GM23248 (cell line): Measurements from ENCODE around the gene CRACDL.

Experiments
- EZH2 ChIP-seq: fragments of 200-600 bp; sonication (generic); IDR thresholded peaks from 2 replicates; pipeline ENCODE4 v1.6.1; 2018; ENCODE audit warnings: antibody characterized with exemption, mild to moderate bottlenecking; ENCODE audit not compliant: insufficient read depth, poor library complexity, severe bottlenecking
- EZH2phosphoT487 ChIP-seq: fragments of 200-600 bp; sonication (generic); IDR thresholded peaks from 2 replicates; pipeline ENCODE4 v1.6.1; 2018; ENCODE audit warnings: antibody characterized with exemption, moderate library complexity, mild to moderate bottlenecking, low read depth; ENCODE audit not compliant: insufficient read depth

DNA sequence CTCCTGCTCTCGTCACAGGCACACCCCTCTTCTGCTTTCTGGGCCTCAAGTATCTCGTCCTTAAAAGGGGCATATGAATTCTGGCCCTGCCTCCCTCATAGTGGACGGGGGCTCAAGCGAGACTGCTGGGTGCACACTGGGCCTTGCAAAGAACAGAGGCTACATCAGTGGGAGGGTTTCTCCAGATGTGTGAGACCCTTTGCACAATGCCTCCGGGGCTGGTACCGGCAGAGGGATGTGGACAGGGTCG is 25.0 kb downstream of the CRACDL start:
- no peak for TF ChIP-seq EZH2phosphoT487
- TF ChIP-seq EZH2, result no peak
